ENCODE data around the gene QPCTL. TPM values are rescaled to one million over a fixed set of nuclear protein-coding genes. Genes with fewer than 3 reads are reported as not detected.

The QPCTL gene
- total and polyA plus RNA-seq, 2 of the 13 experiments (the other 11 are each of a cell fraction or from before 2014, with no cell fraction given): 16.0 to 19.1 TPM

- TF ChIP-seq STAG1 (CRISPR knock-in tag; IDR thresholded peaks at IDR 0.05) (no peak), ZNF121 (CRISPR knock-in tag; IDR thresholded peaks at IDR 0.05) (no peak), ZNF83 (CRISPR knock-in tag; IDR thresholded peaks at IDR 0.05; ENCODE audit: borderline replicate concordance) (no peak), ADNP (CRISPR knock-in tag; IDR thresholded peaks at IDR 0.05) (peak; percentile 59; the same call in 1 of the 2 replicates), ZNF34 (CRISPR knock-in tag; IDR thresholded peaks at IDR 0.05; ENCODE audit: borderline replicate concordance) (no peak), BHLHE40 (IDR thresholded peaks at IDR 0.05; ENCODE audit: low read length) (no peak), MTF1 (CRISPR knock-in tag; IDR thresholded peaks at IDR 0.05) (no peak), ZNF605 (CRISPR knock-in tag; IDR thresholded peaks at IDR 0.05) (no peak; the same call in 1 of the 2 replicates), GRHL1 (CRISPR knock-in tag; conservative IDR thresholded peaks at IDR 0.05) (no peak), RAD21 (CRISPR knock-in tag; IDR thresholded peaks at IDR 0.05) (no peak), SPEN (CRISPR knock-in tag; IDR thresholded peaks at IDR 0.05; ENCODE audit: low read depth) (peak; percentile 17; the same call in 1 of the 2 replicates), CHCHD3 (CRISPR knock-in tag; IDR thresholded peaks at IDR 0.05) (no peak), POLR2AphosphoS5 (IDR thresholded peaks at IDR 0.05; ENCODE audit: low read depth, low read length) (no peak), ZNF772 (CRISPR knock-in tag; IDR thresholded peaks at IDR 0.05) (no peak), TEAD3 (CRISPR knock-in tag; optimal IDR thresholded peaks at IDR 0.05; ENCODE audit: borderline replicate concordance) (peak; percentile 57), ZNF383 (CRISPR knock-in tag; IDR thresholded peaks at IDR 0.05; ENCODE audit: borderline replicate concordance) (no peak), ETS1 (CRISPR knock-in tag; IDR thresholded peaks at IDR 0.05) (no peak), NFYB (CRISPR knock-in tag; IDR thresholded peaks at IDR 0.05) (0 out of 2 replicates have a peak, but pooled peaks have one; percentile 46), NRL (CRISPR knock-in tag; IDR thresholded peaks at IDR 0.05; ENCODE audit: borderline replicate concordance) (no peak), TAF1 (CRISPR knock-in tag; IDR thresholded peaks at IDR 0.05) (no peak), GTF3A (CRISPR knock-in tag; conservative IDR thresholded peaks at IDR 0.05) (no peak), ZFP36 (IDR thresholded peaks at IDR 0.05; ENCODE audit: borderline replicate concordance, low read depth, low read length, partially characterized antibody) (peak; percentile 88)
- TF ChIP-seq, protein P1, sequence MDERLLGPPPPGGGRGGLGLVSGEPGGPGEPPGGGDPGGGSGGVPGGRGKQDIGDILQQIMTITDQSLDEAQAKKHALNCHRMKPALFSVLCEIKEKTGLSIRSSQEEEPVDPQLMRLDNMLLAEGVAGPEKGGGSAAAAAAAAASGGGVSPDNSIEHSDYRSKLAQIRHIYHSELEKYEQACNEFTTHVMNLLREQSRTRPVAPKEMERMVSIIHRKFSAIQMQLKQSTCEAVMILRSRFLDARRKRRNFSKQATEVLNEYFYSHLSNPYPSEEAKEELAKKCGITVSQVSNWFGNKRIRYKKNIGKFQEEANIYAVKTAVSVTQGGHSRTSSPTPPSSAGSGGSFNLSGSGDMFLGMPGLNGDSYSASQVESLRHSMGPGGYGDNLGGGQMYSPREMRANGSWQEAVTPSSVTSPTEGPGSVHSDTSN (CRISPR knock-in tag; IDR thresholded peaks at IDR 0.05): peak; percentile 70
- TF ChIP-seq, protein P2, sequence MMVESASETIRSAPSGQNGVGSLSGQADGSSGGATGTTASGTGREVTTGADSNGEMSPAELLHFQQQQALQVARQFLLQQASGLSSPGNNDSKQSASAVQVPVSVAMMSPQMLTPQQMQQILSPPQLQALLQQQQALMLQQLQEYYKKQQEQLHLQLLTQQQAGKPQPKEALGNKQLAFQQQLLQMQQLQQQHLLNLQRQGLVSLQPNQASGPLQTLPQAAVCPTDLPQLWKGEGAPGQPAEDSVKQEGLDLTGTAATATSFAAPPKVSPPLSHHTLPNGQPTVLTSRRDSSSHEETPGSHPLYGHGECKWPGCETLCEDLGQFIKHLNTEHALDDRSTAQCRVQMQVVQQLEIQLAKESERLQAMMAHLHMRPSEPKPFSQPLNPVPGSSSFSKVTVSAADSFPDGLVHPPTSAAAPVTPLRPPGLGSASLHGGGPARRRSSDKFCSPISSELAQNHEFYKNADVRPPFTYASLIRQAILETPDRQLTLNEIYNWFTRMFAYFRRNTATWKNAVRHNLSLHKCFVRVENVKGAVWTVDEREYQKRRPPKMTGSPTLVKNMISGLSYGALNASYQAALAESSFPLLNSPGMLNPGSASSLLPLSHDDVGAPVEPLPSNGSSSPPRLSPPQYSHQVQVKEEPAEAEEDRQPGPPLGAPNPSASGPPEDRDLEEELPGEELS (CRISPR knock-in tag; IDR thresholded peaks at IDR 0.05): no peak
Measured at GRCh38 chr19:45677351-45678230, 14.9 kb upstream of the QPCTL start (continued).
